ENCODE results near the gene TARBP2. TPM values are rescaled to one million over a fixed set of nuclear protein-coding genes. Genes with fewer than 3 reads are reported as not detected.

The TARBP2 gene, protein sequence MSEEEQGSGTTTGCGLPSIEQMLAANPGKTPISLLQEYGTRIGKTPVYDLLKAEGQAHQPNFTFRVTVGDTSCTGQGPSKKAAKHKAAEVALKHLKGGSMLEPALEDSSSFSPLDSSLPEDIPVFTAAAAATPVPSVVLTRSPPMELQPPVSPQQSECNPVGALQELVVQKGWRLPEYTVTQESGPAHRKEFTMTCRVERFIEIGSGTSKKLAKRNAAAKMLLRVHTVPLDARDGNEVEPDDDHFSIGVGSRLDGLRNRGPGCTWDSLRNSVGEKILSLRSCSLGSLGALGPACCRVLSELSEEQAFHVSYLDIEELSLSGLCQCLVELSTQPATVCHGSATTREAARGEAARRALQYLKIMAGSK
- total RNA-seq (ENCODE audit: low replicate concordance) = 24.5 and 36.5 TPM in 2 replicates

DNA sequence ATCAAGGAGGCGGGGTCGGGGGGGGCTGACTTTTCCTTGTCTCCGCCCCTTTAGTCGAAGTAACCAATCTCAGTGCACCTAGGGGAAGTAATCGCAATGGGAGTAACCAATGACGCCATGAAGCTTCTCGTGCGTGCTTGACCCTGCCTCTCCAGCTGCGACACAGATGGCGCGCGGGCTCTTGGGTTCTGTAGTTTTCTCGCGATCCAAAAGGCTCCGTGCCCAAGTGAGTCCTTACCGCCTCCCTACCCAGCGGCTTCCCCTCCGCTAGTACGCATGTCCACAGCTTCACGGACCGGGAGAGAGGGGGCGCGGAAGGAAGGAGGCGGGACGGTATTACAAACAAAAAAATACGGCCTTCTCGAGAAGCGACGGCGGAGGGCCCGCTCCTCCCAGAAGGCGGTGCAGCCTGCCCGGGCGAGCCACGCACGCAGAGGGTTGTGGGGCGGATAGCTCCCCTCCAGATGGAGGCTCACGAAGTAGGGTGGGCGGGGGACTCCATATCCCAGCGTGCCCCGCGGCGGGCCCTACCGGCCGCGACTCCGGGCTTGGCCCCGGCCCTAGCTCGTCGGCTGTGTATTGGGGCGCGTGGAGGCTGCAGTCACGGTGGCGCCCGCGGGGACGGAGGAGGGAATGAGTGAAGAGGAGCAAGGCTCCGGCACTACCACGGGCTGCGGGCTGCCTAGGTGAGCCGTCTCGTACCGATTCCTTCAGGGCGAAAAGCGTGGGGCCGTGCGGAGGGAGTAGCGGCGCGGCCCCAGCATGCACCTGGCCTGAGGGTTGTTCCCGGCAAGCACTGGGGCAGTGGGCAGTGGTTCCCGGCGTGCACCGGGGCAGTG is at the start of gene TARBP2:
TARBP2 (plus strand) TSS at position 508 of the 839 bp plus-strand sequence; CDS start at position 634, 126 bp downstream.

DNA sequence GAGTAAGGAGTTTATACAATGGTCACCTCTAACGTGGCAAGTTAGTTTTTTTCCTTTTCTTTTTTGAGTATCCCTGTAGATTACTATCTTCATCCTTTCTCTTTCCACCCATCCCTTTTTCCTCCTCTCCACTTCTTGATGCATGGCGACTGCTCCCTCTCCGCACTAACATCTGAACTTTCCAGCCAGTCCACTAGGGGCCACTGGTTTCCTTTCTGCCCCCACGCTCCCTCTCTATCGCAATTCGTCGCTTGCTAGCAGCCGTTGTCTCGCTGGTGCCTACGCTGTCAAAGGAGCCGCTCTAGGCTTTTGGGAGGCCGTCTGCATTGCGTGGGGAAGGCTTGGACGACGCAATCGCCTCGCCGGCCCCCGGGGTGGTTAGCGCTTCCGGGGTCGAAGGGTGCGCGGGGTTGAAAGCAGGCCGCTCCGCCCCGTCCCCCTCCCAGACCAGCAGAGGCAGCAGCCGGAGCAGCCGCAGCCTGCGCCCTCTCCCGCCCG is 49.4 kb upstream of the TARBP2 start, which contains the start of gene PCBP2:
PCBP2 (plus strand) TSS at position 442 of the 498 bp plus-strand sequence. CDS start 2,699 bp downstream, outside the sequence.

DNA sequence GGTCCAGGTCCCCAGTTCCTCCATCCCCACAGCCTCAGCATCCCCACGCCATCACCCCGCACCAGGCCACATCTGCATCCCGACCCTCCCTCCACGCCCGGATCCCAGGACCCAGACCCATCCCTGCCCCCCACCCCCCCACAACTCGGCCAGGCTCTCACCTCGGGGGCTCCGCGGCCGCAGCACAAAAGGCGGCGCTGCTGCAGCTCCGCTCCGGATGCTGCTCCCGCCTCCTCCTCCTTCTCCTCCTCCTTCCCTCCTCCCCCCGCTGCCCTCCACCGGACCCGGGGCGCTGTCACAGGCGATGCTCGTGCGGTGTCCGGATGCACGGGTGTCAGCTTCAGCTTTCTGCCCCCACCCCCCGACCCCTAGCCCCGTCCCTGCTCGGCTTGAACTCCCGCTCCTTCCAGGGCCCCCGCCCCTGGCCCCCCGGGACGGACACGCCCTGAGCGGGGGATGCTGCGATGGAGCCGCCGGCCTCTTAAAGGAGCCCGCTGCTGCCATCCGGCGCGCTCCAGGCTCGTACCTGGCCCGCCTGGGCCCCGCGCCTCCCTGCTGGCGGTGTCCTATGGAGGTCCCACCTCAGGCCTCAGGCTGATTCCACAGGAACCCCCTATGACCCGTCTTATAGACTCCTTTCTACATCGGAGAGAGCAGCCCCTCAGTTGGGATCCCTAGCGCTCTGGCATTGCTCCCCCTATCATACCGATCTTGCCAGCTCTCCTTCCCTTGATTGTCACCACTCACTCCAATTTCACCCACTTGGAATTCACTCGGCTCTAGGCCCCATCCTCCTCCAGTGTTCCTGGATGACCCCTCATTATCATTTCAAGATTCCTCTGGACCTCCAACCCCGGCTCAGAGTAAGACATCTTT is 1.6 kb upstream of the TARBP2 start, which contains the start of gene MAP3K12:
MAP3K12 (minus strand) TSS at position 193 of the 876 bp plus-strand sequence. CDS start 12,067 bp downstream, outside the sequence.

DNA sequence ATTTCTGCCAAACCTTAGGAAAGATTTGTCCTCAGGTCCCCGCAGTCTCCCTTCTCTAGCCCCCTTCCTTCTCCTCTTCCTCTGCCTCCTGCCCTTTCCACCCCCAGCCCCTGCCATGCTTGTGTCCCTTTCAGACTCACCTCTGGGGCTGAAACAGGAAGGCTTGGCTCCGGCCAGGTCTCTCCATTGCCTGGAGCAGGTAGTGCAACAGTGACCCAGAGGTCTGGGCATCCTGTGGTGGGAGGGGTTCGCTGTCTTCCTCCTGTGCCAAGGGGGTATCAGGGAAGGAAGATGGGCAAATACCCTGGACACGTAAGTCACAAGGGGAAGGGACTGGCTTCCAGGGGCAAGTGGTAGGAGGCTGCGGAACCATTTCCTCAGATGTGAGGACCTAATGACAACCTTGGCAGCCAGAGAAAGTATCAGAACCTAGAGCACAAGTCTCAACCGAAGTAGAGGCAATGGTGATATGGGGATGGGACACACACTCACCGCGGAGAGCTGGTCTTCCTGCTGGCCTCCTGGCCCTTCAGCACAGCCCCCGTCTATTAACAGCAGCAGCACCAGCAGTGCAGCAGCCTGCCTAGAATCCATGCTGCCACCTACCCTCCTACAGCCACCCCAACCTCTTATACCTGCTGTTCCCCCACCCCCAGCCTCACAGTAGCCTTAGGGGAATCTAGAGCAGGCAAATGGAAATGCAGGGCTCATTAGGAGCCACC is 6.0 kb downstream of the TARBP2 start, which contains the start of gene NPFF:
NPFF (minus strand) TSS at position 604 of the 722 bp plus-strand sequence; CDS start at position 594, 10 bp downstream.

Other genes with a start within 250 kb of the TARBP2 start
- 0.70 and 1.2 TPM in 2 replicates for gene ESPL1, start 233.0 kb upstream of the TARBP2 start, total RNA-seq (ENCODE audit: low replicate concordance)
- gene PFDN5, start 205.7 kb upstream of the TARBP2 start, total RNA-seq (ENCODE audit: low replicate concordance) = 692 and 1,810 TPM in 2 replicates
- 45.7 and 49.9 TPM in 2 replicates for gene MYG1, start 201.6 kb upstream of the TARBP2 start, total RNA-seq (ENCODE audit: low replicate concordance)
- 31.4 and 34.7 TPM in 2 replicates for gene AAAS, start 179.7 kb upstream of the TARBP2 start, total RNA-seq (ENCODE audit: low replicate concordance)
- not detected in 2 replicates for gene SP7, start 164.9 kb upstream of the TARBP2 start, total RNA-seq (ENCODE audit: low replicate concordance)
- 20.6 and 22.9 TPM in 2 replicates for gene SP1, start 121.1 kb upstream of the TARBP2 start, total RNA-seq (ENCODE audit: low replicate concordance)
- not detected in 2 replicates for gene AMHR2, start 77.4 kb upstream of the TARBP2 start, total RNA-seq (ENCODE audit: low replicate concordance)
- 12.1 and 21.4 TPM in 2 replicates for gene PRR13, start 59.5 kb upstream of the TARBP2 start, total RNA-seq (ENCODE audit: low replicate concordance)
- gene PCBP2, start 49.2 kb upstream of the TARBP2 start, total RNA-seq (ENCODE audit: low replicate concordance) = 210 and 235 TPM in 2 replicates
- gene MAP3K12, start 1.8 kb upstream of the TARBP2 start, total RNA-seq (ENCODE audit: low replicate concordance) = 16.1 and 48.9 TPM in 2 replicates
- not detected in 2 replicates for gene NPFF, start 6.2 kb downstream of the TARBP2 start, total RNA-seq (ENCODE audit: low replicate concordance)
- 5.8 and 9.7 TPM in 2 replicates for gene ATF7, start 125.1 kb downstream of the TARBP2 start, total RNA-seq (ENCODE audit: low replicate concordance)
- gene ATP5MC2, start 174.8 kb downstream of the TARBP2 start, total RNA-seq (ENCODE audit: low replicate concordance) = 74.3 and 143 TPM in 2 replicates
- gene CALCOCO1, start 226.2 kb downstream of the TARBP2 start, total RNA-seq (ENCODE audit: low replicate concordance) = 62.5 and 160 TPM in 2 replicates